ENCODE results near the gene CCSER1.

DNA sequence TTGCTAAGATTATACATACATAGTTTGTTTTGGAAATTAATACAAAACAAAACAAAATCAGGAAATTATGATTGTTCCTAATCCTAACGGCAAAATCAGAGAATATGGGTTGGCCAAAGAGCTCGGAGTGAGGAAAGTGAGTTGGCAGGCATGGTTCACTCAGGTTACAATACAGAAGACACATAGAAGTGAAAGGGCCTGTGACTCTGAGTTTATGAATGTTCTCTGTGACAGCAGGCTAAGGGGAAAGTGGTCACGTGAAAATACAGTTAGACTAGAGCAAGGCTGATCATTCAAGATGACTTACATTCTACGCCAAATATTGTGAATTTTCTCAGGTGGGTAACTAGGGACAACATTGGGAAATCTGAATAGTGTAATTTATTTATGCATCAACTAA lies 1001.3 kb downstream of the CCSER1 start:
- TF ChIP-seq EZH2phosphoT487 (IDR thresholded peaks at IDR 0.05; ENCODE audit: borderline replicate concordance, low read depth, low read length) (no peak), CTCF (conservative IDR thresholded peaks at IDR 0.05; ENCODE audit: low read length) (no peak)
